AG09309 (cell line): ENCODE results near the gene POU3F1.

Experiments used
- DNase-seq: peaks from one replicate; pipeline ENCODE4 v3.0.0-alpha.2; 2010; ENCODE audit warnings: low read depth
- H3K4me3 ChIP-seq: 2 replicates; pipeline ENCODE4 v1.5.1; 2011; ENCODE audit warnings: mild to moderate bottlenecking, low read depth, low read length, moderate library complexity; ENCODE audit not compliant: control insufficient read depth
- CTCF ChIP-seq: IDR thresholded peaks from 2 replicates; pipeline ENCODE4 v1.5.1; 2011; ENCODE audit warnings: mild to moderate bottlenecking, low read depth, low read length, inconsistent platforms; ENCODE audit not compliant: insufficient read depth, control insufficient read depth; ENCODE audit errors: missing control alignments

POU3F1 gene

GRCh38 chr1:38014724-38015424, 31.7 kb downstream of the POU3F1 start:
- no peak for TF ChIP-seq CTCF
- no peak for DNase-seq
- H3K4me3 ChIP-seq = no peak overlapping the region

- no peak overlapping the region; the same call in 1 of the 2 replicates for H3K4me3 ChIP-seq
- no peak for DNase-seq
Observed at GRCh38 chr1:38014171-38014570, 32.4 kb downstream of the POU3F1 start.

GRCh38 chr1:38013227-38013622, 33.4 kb downstream of the POU3F1 start:
- TF ChIP-seq CTCF = no peak
- H3K4me3 ChIP-seq = peak overlapping the region; percentile 87
- no peak for DNase-seq

More at GRCh38 chr1:38014171-38014570, 32.4 kb downstream of the POU3F1 start:
- TF ChIP-seq CTCF = peak; percentile 33

- TF ChIP-seq CTCF = no peak
- peak; percentile 98 for DNase-seq
- H3K4me3 ChIP-seq = peak within 1 kb of the TSS; percentile 87
Observed at GRCh38 chr1:38012363-38013226, 34.0 kb downstream of the POU3F1 start, which contains the start of gene UTP11. Gene UTP11, plus strand, starts transcription at chr1:38012734. Its CDS starts 69 bp downstream, at chr1:38012803.

- H3K4me3 ChIP-seq = no peak overlapping the region
- no peak for DNase-seq
- no peak for TF ChIP-seq CTCF
Observed at GRCh38 chr1:38009841-38010180, 36.8 kb downstream of the POU3F1 start.

- no peak overlapping the region for H3K4me3 ChIP-seq
- peak; percentile 52 for DNase-seq
- TF ChIP-seq CTCF = peak; percentile 8
Observed at GRCh38 chr1:38009088-38009840, 37.3 kb downstream of the POU3F1 start.
